HepG2 (cell line): ENCODE data around the gene ANKRD40. TPM values are rescaled to one million over a fixed set of nuclear protein-coding genes. Genes with fewer than 3 reads are reported as not detected.

Source experiments
- ATAC-seq: fragments of 200-7000 bp; cut with Tn5 transposase; 3 replicates; pipeline ENCODE4 v1.9.1; 2020; ENCODE audit warnings: mild to moderate bottlenecking, moderate library complexity
- BruUV-seq: library from RNA; stranded (reverse); fragments of 400-500 nt; replicated peaks from 2 replicates; lab custom pipeline; 2021; lab: Mats Ljungman, UMichigan
- CTCF ChIA-PET: fragments of 300-600 bp; formaldehyde crosslinking; extraction: SDS; loops from one replicate; lab custom pipeline; 2021; ENCODE audit warnings: low total read pairs, inconsistent platforms, low intra/inter-chr PET ratio; lab: Yijun Ruan, JAX
- POLR2A ChIA-PET: fragments of 350-600 bp; sonication (Branson Sonifier 250); formaldehyde crosslinking; loops from one replicate; lab custom pipeline; 2020; ENCODE audit warnings: antibody characterized with exemption, inconsistent platforms; lab: Yijun Ruan, JAX
- DNase-seq: peaks from one replicate; pipeline ENCODE4 v3.0.0-alpha.2; 2015; ENCODE audit warnings: low spot score
- FAIRE-seq: peaks from 3 replicates; lab custom pipeline; 2011; peaks lifted over from hg19 to GRCh38; lab: Jason Lieb, UNC
- H2AFZ ChIP-seq: one replicate; pipeline ENCODE4 v1.6.1; 2011; ENCODE audit warnings: low read length, inconsistent platforms
- H3K27ac ChIP-seq: fragments of 300-600 bp; 3 replicates; pipeline ENCODE4 v1.8.0; 2011; ENCODE audit warnings: mixed run types, mild to moderate bottlenecking, mixed read lengths, low read length, inconsistent platforms; ENCODE audit not compliant: insufficient read depth; ENCODE audit errors: extremely low read length
- H3K27me3 ChIP-seq, 2 experiments: fragments of 200-600 bp in 1 of 2; 2 replicates in 1 of 2; 3 replicates in 1 of 2; pipeline versions ENCODE4 v1.6.0 to v1.8.0; 2011; ENCODE audit warnings: low read length in 2 of 2, mild to moderate bottlenecking in 2 of 2, moderate library complexity in 2 of 2, inconsistent platforms in 1 of 2; ENCODE audit not compliant: insufficient read depth in 2 of 2, control insufficient read depth in 1 of 2
- H3K36me3 ChIP-seq, 2 experiments: fragments of 200-600 bp in 1 of 2; replicated peaks in 1 of 2; 2 replicates in 1 of 2; 3 replicates in 1 of 2; pipeline versions ENCODE4 v1.5.1 to v1.8.0; 2011; ENCODE audit warnings: low read length in 2 of 2, inconsistent platforms in 1 of 2; ENCODE audit not compliant: insufficient read depth in 2 of 2, control insufficient read depth in 1 of 2
- H3K4me1 ChIP-seq: 2 replicates; pipeline ENCODE4 v1.5.1; 2012; ENCODE audit warnings: low read length, inconsistent platforms; ENCODE audit not compliant: insufficient read depth
- H3K4me2 ChIP-seq: 2 replicates; pipeline ENCODE4 v1.6.0; 2011; ENCODE audit warnings: low read depth, low read length, inconsistent platforms
- H3K4me3 ChIP-seq, 3 experiments: fragments of 200-600 bp in 1 of 3; sonication (generic), shearing (Covaris generic) in 1 of 3; replicated peaks in 1 of 3; 2 replicates each; pipeline ENCODE4 v1.5.1; 2011 to 2016; ENCODE audit warnings: low read length in 3 of 3, inconsistent platforms in 2 of 3, low read depth in 2 of 3, mild to moderate bottlenecking in 2 of 3, control low read depth in 1 of 3, mixed read lengths in 1 of 3; ENCODE audit not compliant: insufficient read depth in 1 of 3
- H3K79me2 ChIP-seq: one replicate; pipeline ENCODE4 v1.6.1; 2011; ENCODE audit warnings: low read length, inconsistent platforms; ENCODE audit not compliant: insufficient read depth
- H3K9ac ChIP-seq: 2 replicates; pipeline ENCODE4 v1.6.0; 2011; ENCODE audit warnings: mild to moderate bottlenecking, low read depth, low read length, inconsistent platforms; ENCODE audit not compliant: insufficient read depth
- H3K9me3 ChIP-seq: 2 replicates; pipeline ENCODE4 v1.5.1; 2012; ENCODE audit warnings: mild to moderate bottlenecking, low read length
- H4K20me1 ChIP-seq: 2 replicates; pipeline ENCODE4 v1.6.0; 2011; ENCODE audit warnings: inconsistent platforms, mild to moderate bottlenecking, low read length, moderate library complexity; ENCODE audit not compliant: insufficient read depth
- BCL6 ChIP-seq: IDR thresholded peaks from 2 replicates; pipeline ENCODE4 v1.6.1; 2016; ENCODE audit warnings: missing genetic modification reagents, missing compliant biosample characterization
- CBX2 ChIP-seq, 2 experiments: fragments of 200-600 bp in 1 of 2; sonication (generic); formaldehyde crosslinking in 1 of 2; IDR thresholded peaks; 2 replicates each; pipeline versions ENCODE4 v1.7.0 to v1.8.1; 2018 to 2022; ENCODE audit warnings: low read depth in 2 of 2, low read length in 1 of 2, mild to moderate bottlenecking in 1 of 2, missing genetic modification reagents in 1 of 2
- FOXC1 ChIP-seq: sonication (generic); formaldehyde crosslinking; IDR thresholded peaks from 2 replicates; pipeline ENCODE4 v1.8.0; 2022; ENCODE audit warnings: mild to moderate bottlenecking, missing genetic modification reagents, borderline replicate concordance
- HCFC1 ChIP-seq: fragments of 150-350 bp; IDR thresholded peaks from 2 replicates; pipeline ENCODE4 v1.6.1; 2014; ENCODE audit warnings: low read depth, low read length
- KDM4B ChIP-seq: sonication (generic); formaldehyde crosslinking; IDR thresholded peaks from 2 replicates; pipeline ENCODE4 v1.4.0; 2020; ENCODE audit warnings: missing genetic modification reagents
- MAF1 ChIP-seq: sonication (generic); formaldehyde crosslinking; IDR thresholded peaks from 2 replicates; pipeline ENCODE4 v1.5.0; 2020; ENCODE audit warnings: missing genetic modification reagents, borderline replicate concordance
- MTA3 ChIP-seq: sonication (generic); formaldehyde crosslinking; IDR thresholded peaks from 2 replicates; pipeline ENCODE4 v1.4.0; 2020; ENCODE audit warnings: missing genetic modification reagents
- NCOA2 ChIP-seq: sonication (generic); formaldehyde crosslinking; IDR thresholded peaks from 2 replicates; pipeline ENCODE4 v1.8.0; 2022; ENCODE audit warnings: inconsistent platforms
- XRCC5 ChIP-seq: fragments of 200-400 bp; formaldehyde crosslinking; optimal IDR thresholded peaks from 2 replicates; pipeline ENCODE3; 2017; ENCODE audit warnings: mild to moderate bottlenecking, low read length
- ZMYM3 ChIP-seq: sonication (generic); formaldehyde crosslinking; IDR thresholded peaks from 2 replicates; pipeline ENCODE4 v1.5.1; 2020; ENCODE audit warnings: mild to moderate bottlenecking, missing genetic modification reagents
- ZNF253 ChIP-seq: sonication (generic); formaldehyde crosslinking; IDR thresholded peaks from 2 replicates; pipeline ENCODE4 v1.8.0; 2022; ENCODE audit warnings: mild to moderate bottlenecking, missing genetic modification reagents, borderline replicate concordance
- ZNF331 ChIP-seq: sonication (generic); formaldehyde crosslinking; IDR thresholded peaks from 2 replicates; pipeline ENCODE4 v1.4.0; 2020; ENCODE audit warnings: missing genetic modification reagents
- ZNF333 ChIP-seq: sonication (generic); formaldehyde crosslinking; IDR thresholded peaks from 2 replicates; pipeline ENCODE4 v1.4.0; 2020; ENCODE audit warnings: mild to moderate bottlenecking, missing genetic modification reagents, borderline replicate concordance
- ZNF768 ChIP-seq: sonication (generic); formaldehyde crosslinking; IDR thresholded peaks from 2 replicates; pipeline ENCODE4 v1.4.0; 2020; ENCODE audit warnings: missing genetic modification reagents
- ZNF891 ChIP-seq: sonication (generic); formaldehyde crosslinking; IDR thresholded peaks from 2 replicates; pipeline ENCODE4 v1.5.0; 2020; ENCODE audit warnings: mild to moderate bottlenecking, missing genetic modification reagents
- WGBS: methylation state at CpG from one replicate; pipeline ENCODE4 v1.1.6; 2017; ENCODE audit warnings: low lambda C conversion rate; 5-methylcytosine and 5-hydroxymethylcytosine counted together
- in situ Hi-C: cut with HindIII; loops from 2 replicates; pipeline ENCODE4 v1.10.0; 2017; ENCODE audit warnings: low pct_unique_long_range_greater_than_20kb; ENCODE audit not compliant: extremely low pct_ligation_motif_present
- intact Hi-C: fragments of 100-400 bp; cut with micrococcal nuclease; formaldehyde crosslinking; loops from one replicate; pipeline ENCODE4 v1.10.0; 2022; ENCODE audit not compliant: unreplicated experiment
- polyA plus RNA-seq, 8 experiments: library from polyadenylated mRNA; depleted of rRNA in 3 of 8; stranded (reverse) in 7 of 8; unstranded in 1 of 8; fragments of >200 nt; fragmentation: Illumina TruSeq in 4 of 8; extraction: Trizol in 4 of 8; gene quantifications; 2 replicates each; pipeline versions ENCODE4 v1.2.1 to v1.2.3, GENCODE V29; 2011 to 2016; ENCODE audit warnings: low read depth in 4 of 8, missing spikeins in 1 of 8, mixed read lengths in 1 of 8; ENCODE audit not compliant: insufficient read depth in 1 of 8
- total RNA-seq, 5 experiments: library from RNA; depleted of rRNA; stranded (reverse); fragments of >200 nt; fragmentation: Illumina TruSeq; extraction: Trizol; gene quantifications; 2 replicates each; pipeline ENCODE4 v1.2.3, GENCODE V29; 2016; ENCODE audit warnings: low read depth in 1 of 5
- TF ChIP-seq, protein P1 (sequence below): IDR thresholded peaks from 2 replicates; pipeline ENCODE4 v1.6.1; 2016; ENCODE audit warnings: low read depth, borderline replicate concordance
- TF ChIP-seq, protein P2 (sequence below): sonication (generic); formaldehyde crosslinking; IDR thresholded peaks from 2 replicates; pipeline ENCODE4 v1.8.0; 2022; ENCODE audit warnings: missing genetic modification reagents, mild to moderate bottlenecking, borderline replicate concordance
- TF ChIP-seq, protein P3 (sequence below): sonication (generic); formaldehyde crosslinking; IDR thresholded peaks from 2 replicates; pipeline ENCODE4 v1.4.0; 2020; ENCODE audit warnings: mild to moderate bottlenecking, low read depth, missing genetic modification reagents

ANKRD40 gene
- total and polyA plus RNA-seq, 2 of the 13 experiments (the other 11 are each of a cell fraction or from before 2014, with no cell fraction given) = 35.0 to 46.4 TPM

DNA sequence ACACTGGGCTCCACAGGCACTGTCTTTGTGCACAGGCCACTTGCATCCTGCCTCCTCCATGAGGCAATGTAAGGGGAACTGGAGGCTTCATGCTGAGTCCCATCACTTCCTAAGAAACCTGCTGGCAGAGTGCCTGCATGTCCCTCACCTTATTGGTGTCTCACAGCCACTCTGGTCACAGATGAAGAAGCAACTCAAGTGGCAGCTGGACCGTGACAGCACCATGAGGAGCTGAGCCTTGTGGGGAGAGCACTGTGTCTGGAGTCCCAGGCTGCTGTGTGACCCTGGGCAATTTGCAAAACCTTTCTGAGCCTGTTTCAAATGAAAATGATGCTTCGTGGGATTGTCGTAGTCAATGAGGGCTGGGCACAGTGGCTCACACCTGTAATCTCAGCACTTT is 19.5 kb downstream of the ANKRD40 start (continued):
- TF ChIP-seq ZMYM3 (peak; percentile 94), ZNF253 (0 out of 2 replicates have a peak, but pooled peaks have one; percentile 33), ZNF768 (CRISPR knock-in tag) (peak; percentile 100), BCL6 (CRISPR knock-in tag) (no peak), ZNF891 (0 out of 2 replicates have a peak, but pooled peaks have one; percentile 13)
- TF ChIP-seq, all 625 proteins: peak for 13

DNA sequence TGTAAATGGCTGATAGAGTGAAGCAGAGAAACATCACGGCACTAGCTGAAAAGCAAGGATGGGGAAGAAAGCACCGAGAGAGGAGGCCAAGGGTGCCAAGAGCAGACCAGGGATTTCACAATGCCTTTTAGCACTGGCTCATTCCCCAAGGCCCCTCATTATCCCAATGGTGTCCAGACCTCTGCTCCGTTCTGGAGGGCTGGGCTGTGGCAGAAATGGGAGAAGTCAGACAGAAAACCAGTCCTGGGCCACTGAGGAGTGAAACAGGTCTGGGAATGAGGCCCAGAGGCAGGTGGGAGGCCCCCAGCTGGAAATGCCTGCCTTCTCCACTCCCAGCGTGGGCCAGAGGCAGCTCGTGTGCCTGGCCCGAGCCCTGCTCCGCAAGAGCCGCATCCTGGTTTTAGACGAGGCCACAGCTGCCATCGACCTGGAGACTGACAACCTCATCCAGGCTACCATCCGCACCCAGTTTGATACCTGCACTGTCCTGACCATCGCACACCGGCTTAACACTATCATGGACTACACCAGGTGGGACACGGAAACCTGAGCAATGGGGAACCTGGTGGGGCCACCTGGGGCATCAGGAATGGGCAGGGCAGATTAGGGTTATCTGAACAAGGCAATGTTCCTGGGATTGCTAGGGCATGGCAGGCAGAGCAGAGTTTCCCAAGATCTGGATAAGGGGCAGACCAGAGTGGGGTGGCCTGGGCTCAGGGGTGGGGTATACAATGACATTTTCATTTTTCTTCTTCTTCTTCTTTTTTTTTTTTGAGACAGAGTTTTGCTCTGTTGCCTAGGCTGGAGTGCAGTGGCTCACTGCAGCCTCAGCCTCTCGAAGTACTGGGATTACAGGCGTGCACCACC is 20.3 kb downstream of the ANKRD40 start:
- BruUV-seq = TSS peak; percentile 84
- ATAC-seq = peak; percentile 59
- Histone ChIP-seq H3K9ac (peak overlapping the region; percentile 87), H2AFZ (no peak overlapping the region), H3K4me1 (peaks cover 99% of the 10 kb centered on the region), H3K9me3 (no peaks in the 10 kb centered on the region), H3K79me2 (peaks cover 18% of the 10 kb centered on the region), H3K36me3 (no peaks in the 10 kb centered on the region), H3K27me3 (no peaks in the 10 kb centered on the region; a peak in 1 of 5 replicates), H4K20me1 (no peaks in the 10 kb centered on the region), H3K4me3 (peak overlapping the region; percentile 32 to 75 (median 39)), H3K27ac (peak overlapping the region; percentile 99), H3K4me2 (peak overlapping the region; percentile 93)
- POLR2A ChIA-PET = interaction anchor here (0.8 to 21.3 kb wide), 17 partner anchors 7 to 208 kb away, joined by 3 to 839 read pairs (median 5); partner anchors contain the start of genes ABCC3, ANKRD40, CACNA1G and LUC7L3
- DNase-seq = peak; percentile 85
- WGBS = 41% methylated on average over 16 of the region's 16 CpGs
- in situ Hi-C loops = no loop called here
- CTCF ChIA-PET = no interaction called here
- no peak for FAIRE-seq
- intact Hi-C loops = loop anchor here (2.0 kb wide), 1 partner anchor 53 kb away; the partner anchor contains the start of gene ABCC3
- TF ChIP-seq, protein P1, sequence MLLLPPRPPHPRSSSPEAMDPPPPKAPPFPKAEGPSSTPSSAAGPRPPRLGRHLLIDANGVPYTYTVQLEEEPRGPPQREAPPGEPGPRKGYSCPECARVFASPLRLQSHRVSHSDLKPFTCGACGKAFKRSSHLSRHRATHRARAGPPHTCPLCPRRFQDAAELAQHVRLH (CRISPR knock-in tag) = peak; percentile 41; the same call in 1 of the 2 replicates
- TF ChIP-seq KDM4B (CRISPR knock-in tag) (peak; percentile 90), FOXC1 (CRISPR knock-in tag) (0 out of 2 replicates have a peak, but pooled peaks have one; percentile 45), HCFC1 (peak; percentile 26), XRCC5 (peak; percentile 71), ZNF331 (CRISPR knock-in tag) (peak; percentile 72), CBX2 (IDR thresholded peaks at IDR 0.05; ENCODE audit: low read depth, low read length) (no peak), CBX2 (CRISPR knock-in tag; IDR thresholded peaks at IDR 0.05; ENCODE audit: low read depth) (0 out of 2 replicates have a peak, but pooled peaks have one; percentile 81), NCOA2 (peak; percentile 40; the same call in 1 of the 2 replicates), ZNF333 (no peak; the same call in 1 of the 2 replicates), MAF1 (CRISPR knock-in tag) (peak; percentile 36; the same call in 1 of the 2 replicates), MTA3 (CRISPR knock-in tag) (no peak)
- TF ChIP-seq, protein P2, sequence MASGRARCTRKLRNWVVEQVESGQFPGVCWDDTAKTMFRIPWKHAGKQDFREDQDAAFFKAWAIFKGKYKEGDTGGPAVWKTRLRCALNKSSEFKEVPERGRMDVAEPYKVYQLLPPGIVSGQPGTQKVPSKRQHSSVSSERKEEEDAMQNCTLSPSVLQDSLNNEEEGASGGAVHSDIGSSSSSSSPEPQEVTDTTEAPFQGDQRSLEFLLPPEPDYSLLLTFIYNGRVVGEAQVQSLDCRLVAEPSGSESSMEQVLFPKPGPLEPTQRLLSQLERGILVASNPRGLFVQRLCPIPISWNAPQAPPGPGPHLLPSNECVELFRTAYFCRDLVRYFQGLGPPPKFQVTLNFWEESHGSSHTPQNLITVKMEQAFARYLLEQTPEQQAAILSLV = 0 out of 2 replicates have a peak, but pooled peaks have one; percentile 11
- TF ChIP-seq, protein P3, sequence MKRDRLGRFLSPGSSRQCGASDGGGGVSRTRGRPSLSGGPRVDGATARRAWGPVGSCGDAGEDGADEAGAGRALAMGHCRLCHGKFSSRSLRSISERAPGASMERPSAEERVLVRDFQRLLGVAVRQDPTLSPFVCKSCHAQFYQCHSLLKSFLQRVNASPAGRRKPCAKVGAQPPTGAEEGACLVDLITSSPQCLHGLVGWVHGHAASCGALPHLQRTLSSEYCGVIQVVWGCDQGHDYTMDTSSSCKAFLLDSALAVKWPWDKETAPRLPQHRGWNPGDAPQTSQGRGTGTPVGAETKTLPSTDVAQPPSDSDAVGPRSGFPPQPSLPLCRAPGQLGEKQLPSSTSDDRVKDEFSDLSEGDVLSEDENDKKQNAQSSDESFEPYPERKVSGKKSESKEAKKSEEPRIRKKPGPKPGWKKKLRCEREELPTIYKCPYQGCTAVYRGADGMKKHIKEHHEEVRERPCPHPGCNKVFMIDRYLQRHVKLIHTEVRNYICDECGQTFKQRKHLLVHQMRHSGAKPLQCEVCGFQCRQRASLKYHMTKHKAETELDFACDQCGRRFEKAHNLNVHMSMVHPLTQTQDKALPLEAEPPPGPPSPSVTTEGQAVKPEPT = 0 out of 2 replicates have a peak, but pooled peaks have one; percentile 40
